Panc1 (cell line): ENCODE results near the gene RMND1. TPM values are rescaled to one million over a fixed set of nuclear protein-coding genes. Genes with fewer than 3 reads are reported as not detected.

Source experiments
- ATAC-seq: fragments of 200-7000 bp; cut with Tn5 transposase; 2 replicates; pipeline ENCODE4 v1.9.1; 2020; ENCODE audit warnings: mild to moderate bottlenecking, moderate library complexity
- BruUV-seq: library from RNA; stranded (reverse); fragments of 400-500 nt; replicated peaks from 2 replicates; lab custom pipeline; 2021; lab: Mats Ljungman, UMichigan
- CTCF ChIA-PET: fragments of 300-600 bp; sonication (Branson Sonifier 250); formaldehyde crosslinking; loops from one replicate; lab custom pipeline; 2022; ENCODE audit warnings: antibody characterized with exemption; lab: Charles Lee
- POLR2A ChIA-PET: fragments of 300-600 bp; sonication (Branson Sonifier 250); formaldehyde crosslinking; loops from one replicate; lab custom pipeline; 2022; ENCODE audit warnings: antibody characterized with exemption; lab: Charles Lee
- DNase-seq: peaks from one replicate; pipeline ENCODE4 v3.0.0-alpha.2; 2010; ENCODE audit warnings: low read depth, low spot score
- H3K27ac ChIP-seq: 2 replicates; pipeline ENCODE4 v1.5.1; 2011; ENCODE audit warnings: mild to moderate bottlenecking, low read length, inconsistent platforms
- H3K27me3 ChIP-seq: fragments of 200-500 bp; sonication (Bioruptor generic); 2 replicates; pipeline ENCODE4 v1.6.0; 2014; ENCODE audit warnings: low read length, inconsistent platforms; ENCODE audit not compliant: control insufficient read depth, insufficient read depth
- H3K36me3 ChIP-seq: fragments of 200-500 bp; sonication (Bioruptor generic); 2 replicates; pipeline ENCODE4 v1.5.1; 2014; ENCODE audit warnings: inconsistent platforms, mild to moderate bottlenecking, low read length, moderate library complexity; ENCODE audit not compliant: control insufficient read depth, insufficient read depth
- H3K4me1 ChIP-seq: 2 replicates; pipeline ENCODE4 v1.5.1; 2011; ENCODE audit warnings: inconsistent platforms, mild to moderate bottlenecking, low read length, moderate library complexity; ENCODE audit not compliant: control insufficient read depth, insufficient read depth
- H3K4me3 ChIP-seq, 2 experiments: 2 replicates each; pipeline ENCODE4 v1.5.1; 2011 to 2012; ENCODE audit warnings: low read depth in 2 of 2, low read length in 2 of 2, mild to moderate bottlenecking in 2 of 2, inconsistent platforms in 1 of 2, moderate library complexity in 1 of 2
- H3K9me3 ChIP-seq: fragments of 200-500 bp; sonication (Bioruptor generic); 2 replicates; pipeline ENCODE4 v1.5.1; 2014; ENCODE audit warnings: low read depth, mild to moderate bottlenecking, inconsistent platforms, low read length, moderate library complexity; ENCODE audit not compliant: control insufficient read depth, insufficient read depth
- CTCF ChIP-seq: fragments of 450-650 bp; IDR thresholded peaks from 2 replicates; pipeline ENCODE4 v1.5.1; 2017; ENCODE audit warnings: mild to moderate bottlenecking
- POLR2AphosphoS5 ChIP-seq: IDR thresholded peaks from 2 replicates; pipeline ENCODE4 v1.6.1; 2012; ENCODE audit warnings: mild to moderate bottlenecking, low read depth, low read length, moderate library complexity
- REST ChIP-seq, 2 experiments: IDR thresholded peaks; 2 replicates each; pipeline ENCODE4 v1.6.1; 2011 to 2012; ENCODE audit warnings: low read depth in 2 of 2, control low read depth in 1 of 2, low read length in 1 of 2, mild to moderate bottlenecking in 1 of 2, moderate library complexity in 1 of 2; ENCODE audit not compliant: insufficient read depth in 1 of 2
- SIN3A ChIP-seq: IDR thresholded peaks from 2 replicates; pipeline ENCODE4 v1.6.1; 2012; ENCODE audit warnings: low read depth, mild to moderate bottlenecking, low read length, moderate library complexity, borderline replicate concordance; ENCODE audit not compliant: insufficient read depth
- TCF7L2 ChIP-seq: IDR thresholded peaks from 2 replicates; pipeline ENCODE4 v1.6.1; 2011; ENCODE audit warnings: mild to moderate bottlenecking, low read depth, low read length, inconsistent platforms
- in situ Hi-C: cut with HindIII; loops from 2 replicates; pipeline ENCODE4 v1.10.0; 2016; ENCODE audit warnings: low sequenced_read_pairs, low pct_unique_long_range_greater_than_20kb
- intact Hi-C: fragments of 100-400 bp; cut with micrococcal nuclease; formaldehyde crosslinking; loops from one replicate; pipeline ENCODE4 v1.10.0; 2022; ENCODE audit not compliant: unreplicated experiment
- total RNA-seq: library from RNA; stranded (reverse); gene quantifications from one replicate; pipeline ENCODE4 v1.2.1, GENCODE V29; 2021; ENCODE audit not compliant: unreplicated experiment

RMND1 gene
- total RNA-seq, 1 experiment from 2014 or later = 16.1 TPM

GRCh38 chr6:151390851-151391470 is 61.0 kb downstream of the RMND1 start:
- Histone ChIP-seq H3K9me3 (no peaks in the 10 kb centered on the region), H3K27ac (peak overlapping the region; percentile 88), H3K36me3 (peaks cover 5% of the 10 kb centered on the region), H3K4me1 (peaks cover 42% of the 10 kb centered on the region), H3K27me3 (no peaks in the 10 kb centered on the region), H3K4me3 (peak overlapping the region; percentile 81 to 90)
- TF ChIP-seq SIN3A = peak; percentile 49; the same call in 1 of the 2 replicates
- TF ChIP-seq CTCF = no peak
- TF ChIP-seq POLR2AphosphoS5 = 0 out of 2 replicates have a peak, but pooled peaks have one; percentile 27
- in situ Hi-C loops = no loop called here
- no TSS peak for BruUV-seq
- POLR2A ChIA-PET = interaction anchor here (0.5 kb wide), 1 partner anchor 34 kb away, joined by 7 read pairs; no protein-coding TSS in a partner anchor
- CTCF ChIA-PET = no interaction called here
- intact Hi-C loops = no loop called here
- ATAC-seq = peak; percentile 31
- no peak for DNase-seq

- POLR2A ChIA-PET = no interaction called here
- DNase-seq (peak; percentile 92), ATAC-seq (peak; percentile 94)
- Histone ChIP-seq H3K4me3 (peak overlapping the region; percentile 81 to 90), H3K9me3 (no peaks in the 10 kb centered on the region), H3K4me1 (peaks cover 44% of the 10 kb centered on the region), H3K27ac (peak overlapping the region; percentile 54; the same call in 1 of the 2 replicates), H3K36me3 (peaks cover 5% of the 10 kb centered on the region), H3K27me3 (no peaks in the 10 kb centered on the region)
- in situ Hi-C loops (no loop called here), intact Hi-C loops (no loop called here)
- no peak for TF ChIP-seq CTCF
- TF ChIP-seq REST (IDR thresholded peaks at IDR 0.05; ENCODE audit: insufficient read depth in 1 of 2, low read depth in 2 of 2, low read length in 1 of 2) = no peak
- no peak for TF ChIP-seq TCF7L2
- peak; percentile 64; the same call in 1 of the 2 replicates for TF ChIP-seq POLR2AphosphoS5
- TF ChIP-seq SIN3A = no peak; the same call in 1 of the 2 replicates
- CTCF ChIA-PET = interaction anchor here (0.6 kb wide), 1 partner anchor 16 kb away, joined by 6 read pairs; no protein-coding TSS in a partner anchor
- BruUV-seq = no TSS peak
Observed at GRCh38 chr6:151390276-151390850, 61.6 kb downstream of the RMND1 start.
